GM18517 (cell line): Measurements from ENCODE around the gene MAGEB17.
"Not testable (repeated sequence)": the region's sequence is repeated elsewhere in the genome, so short reads cannot be mapped to it uniquely, and the experiment has no call there.

Experiments
- ATAC-seq: cut with Tn5 transposase; IDR thresholded peaks from one replicate; pipeline ENCODE4 v1.9.1; 2021; ENCODE audit warnings: mild to moderate bottlenecking, moderate library complexity; ENCODE audit not compliant: unreplicated experiment

Gene MAGEB17

DNA sequence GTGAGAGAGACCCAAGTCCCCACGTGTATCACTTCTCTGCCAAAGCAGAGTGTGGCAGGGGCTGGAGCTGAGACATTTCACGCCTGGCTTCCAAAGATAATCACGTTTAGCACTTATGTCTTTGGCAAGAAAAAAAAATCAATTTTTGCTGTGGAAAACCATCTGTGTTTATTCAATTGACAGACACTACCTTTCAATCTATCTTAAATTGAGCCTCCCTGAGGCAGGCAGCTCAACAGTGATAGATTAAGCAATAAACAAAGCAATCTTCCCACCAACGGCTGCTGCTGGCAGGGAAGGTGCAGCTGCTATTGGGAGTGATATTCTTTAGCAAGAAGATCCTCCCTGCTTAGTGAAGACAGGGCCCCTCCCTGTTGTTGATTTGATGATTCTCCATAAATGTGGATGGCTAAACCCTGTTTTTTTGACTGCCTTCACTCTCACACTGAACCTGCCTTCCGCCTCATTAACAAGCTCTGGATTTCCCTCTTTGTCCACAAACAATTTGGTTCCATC is 11.6 kb upstream of the MAGEB17 start:
- no peak for ATAC-seq

DNA sequence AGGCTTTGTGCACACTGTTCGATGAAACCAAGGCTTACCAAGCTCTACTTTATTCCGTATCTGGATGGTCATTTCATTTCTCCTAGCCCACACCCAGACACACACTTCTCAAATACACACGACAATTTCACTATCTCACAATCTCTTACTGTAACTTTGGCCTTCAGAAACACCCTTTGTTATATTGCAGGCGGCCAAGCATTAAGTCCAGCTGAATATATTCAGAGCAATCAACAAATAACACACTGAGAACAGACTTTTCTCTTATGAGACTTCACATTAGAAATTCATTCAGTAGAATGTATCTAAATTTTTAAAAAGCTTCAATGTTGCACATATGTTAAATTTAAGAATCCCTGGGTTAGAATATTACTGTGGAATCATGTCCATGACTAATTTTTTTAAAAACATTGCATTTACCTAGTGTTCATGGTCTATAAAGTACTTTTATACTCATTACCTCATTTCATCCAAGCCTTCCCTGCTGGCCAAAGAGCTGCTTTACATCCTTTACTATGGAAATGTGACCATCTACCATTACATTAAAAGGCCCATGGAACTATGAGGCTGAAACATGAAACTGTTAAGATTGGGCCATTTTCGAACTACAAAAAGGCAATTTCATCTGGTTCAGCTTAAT is 10.5 kb upstream of the MAGEB17 start:
- ATAC-seq, result no peak

DNA sequence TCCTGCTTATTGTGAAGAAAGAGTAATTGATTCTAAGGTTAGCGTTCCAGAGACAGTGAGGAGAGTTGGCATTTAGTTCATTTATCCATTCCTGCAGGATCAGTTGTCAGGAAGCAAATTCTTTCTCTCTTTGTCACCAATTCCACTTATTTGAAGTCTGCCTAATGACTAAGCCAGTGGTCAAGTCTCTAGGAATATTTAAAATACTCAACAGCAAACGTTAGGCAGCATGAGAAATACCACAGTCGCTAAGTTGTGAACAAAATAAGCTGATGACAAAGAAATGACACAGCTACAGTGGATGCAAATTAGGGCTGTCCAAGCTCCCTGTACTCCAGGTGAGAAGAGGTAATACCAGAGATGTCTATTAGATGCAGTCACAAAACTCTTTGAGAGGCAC is 6.6 kb upstream of the MAGEB17 start:
- ATAC-seq, result no peak

DNA sequence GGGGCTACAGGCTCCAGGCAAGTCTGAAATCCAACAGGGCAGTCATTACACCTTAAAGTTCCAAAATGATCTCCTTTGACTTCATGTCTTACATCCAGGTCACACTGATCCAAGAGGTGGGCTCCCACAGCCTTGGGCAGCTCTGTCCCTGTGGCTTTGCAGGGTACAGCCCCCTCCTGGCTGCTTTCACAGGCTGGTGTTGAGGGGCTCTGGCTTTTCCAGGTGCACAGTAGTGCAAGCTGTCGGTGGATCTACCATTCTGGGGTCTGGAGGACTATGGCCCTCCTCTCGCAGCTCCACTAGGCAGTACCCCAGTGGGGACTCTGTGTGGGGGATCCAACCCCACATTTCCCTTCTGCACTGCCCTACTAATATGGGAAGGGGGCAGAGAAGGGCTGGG is 6.1 kb upstream of the MAGEB17 start:
- ATAC-seq, result not testable (repeated sequence)

DNA sequence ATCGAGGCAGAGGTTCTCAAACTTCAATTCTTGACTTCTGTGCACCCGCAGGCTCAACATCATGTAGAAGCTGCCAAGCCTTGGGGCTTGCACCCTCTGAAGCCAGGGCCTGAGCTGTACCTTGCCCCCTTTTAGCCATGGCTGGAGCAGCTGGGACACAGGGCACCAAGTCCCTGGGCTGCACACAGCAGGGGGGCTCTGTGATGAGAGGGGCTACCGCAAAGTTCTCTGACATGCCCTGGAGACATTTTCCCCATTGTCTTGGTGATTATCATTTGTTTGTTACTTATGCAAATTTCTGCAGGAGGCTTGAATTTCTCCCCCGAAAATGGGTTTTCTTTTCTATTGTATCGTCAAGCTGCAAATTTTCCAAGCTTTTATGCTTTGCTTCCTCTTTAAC is 4.9 kb upstream of the MAGEB17 start:
- ATAC-seq, result no peak

DNA sequence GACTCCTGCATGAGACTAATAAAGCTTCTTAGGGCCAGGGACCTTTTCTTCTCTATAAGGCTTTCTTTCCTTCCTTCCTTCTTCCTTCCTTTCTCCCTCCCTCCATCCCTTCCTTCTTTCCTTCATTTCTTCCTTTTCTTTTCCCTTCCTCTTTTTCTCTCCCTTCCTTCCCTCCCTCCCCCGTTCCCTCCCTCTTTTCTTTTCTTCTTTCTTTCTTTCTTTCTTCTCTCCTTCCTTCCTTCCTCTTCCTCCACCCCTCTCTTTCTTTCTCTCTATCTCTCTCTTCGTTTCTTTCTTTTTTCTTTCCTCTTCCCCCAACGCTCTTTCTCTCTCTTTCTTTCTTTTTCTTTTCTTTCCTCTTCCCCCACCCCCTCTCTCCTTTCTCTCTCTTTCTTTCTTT is 2.5 kb upstream of the MAGEB17 start:
- no peak for ATAC-seq

DNA sequence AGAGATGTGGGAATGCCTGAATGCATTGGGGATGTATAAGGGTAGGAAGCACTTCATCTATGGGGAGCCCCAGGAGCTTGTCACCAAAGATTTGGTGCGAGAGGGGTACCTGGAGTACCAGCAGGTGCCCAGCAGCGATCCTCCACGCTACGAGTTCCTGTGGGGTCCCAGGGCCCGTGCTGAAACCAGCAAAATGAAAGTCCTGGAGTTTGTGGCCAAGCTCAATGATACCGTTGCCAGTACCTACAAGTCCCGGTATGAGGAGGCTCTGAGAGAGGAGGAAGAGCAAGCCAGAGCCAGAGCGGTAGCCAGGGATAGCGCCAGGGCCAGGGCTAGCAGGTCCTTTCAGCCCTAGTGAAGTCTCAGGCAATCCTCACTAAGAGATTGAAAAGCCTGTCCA is 3.8 kb downstream of the MAGEB17 start:
- ATAC-seq, result no peak

DNA sequence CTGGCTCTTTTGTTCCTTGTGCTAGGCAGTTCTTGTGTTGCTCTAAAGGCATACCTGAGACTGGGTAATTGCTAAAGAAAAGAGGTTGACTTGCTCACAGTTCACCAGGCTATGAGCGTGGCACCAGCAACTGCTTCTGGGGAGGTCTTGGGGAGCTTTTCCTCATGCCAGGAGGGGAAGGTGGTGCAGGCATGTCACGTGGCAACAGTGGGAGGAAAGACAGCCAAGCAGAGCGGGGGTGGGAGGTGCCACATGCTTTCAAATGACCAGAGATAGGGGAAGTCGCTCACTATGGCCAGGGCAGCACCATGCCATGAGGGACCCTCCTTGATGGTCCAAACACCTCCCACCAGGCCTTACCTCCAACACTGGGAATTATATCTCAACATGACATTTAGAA is 4.7 kb downstream of the MAGEB17 start:
- no peak for ATAC-seq

DNA sequence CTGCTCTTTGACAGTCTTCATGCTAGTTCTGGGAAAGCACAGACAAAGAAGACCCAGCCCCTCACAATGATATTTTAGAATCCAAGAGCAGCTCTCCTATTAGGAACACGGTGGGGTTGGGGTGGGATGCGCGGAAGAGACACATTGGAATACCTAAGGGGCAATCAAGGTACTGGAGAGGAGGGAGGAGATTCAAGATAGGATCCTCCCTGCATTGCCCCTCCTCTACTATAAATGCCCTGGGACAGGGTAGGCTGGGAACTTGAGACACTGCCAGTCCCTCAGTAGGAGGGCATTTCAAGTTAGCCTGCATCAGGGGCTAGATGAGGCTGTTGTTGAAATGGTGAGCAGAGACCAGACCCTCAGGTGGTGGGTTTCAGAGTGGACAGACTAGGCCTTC is 5.1 kb downstream of the MAGEB17 start:
- ATAC-seq, result no peak

DNA sequence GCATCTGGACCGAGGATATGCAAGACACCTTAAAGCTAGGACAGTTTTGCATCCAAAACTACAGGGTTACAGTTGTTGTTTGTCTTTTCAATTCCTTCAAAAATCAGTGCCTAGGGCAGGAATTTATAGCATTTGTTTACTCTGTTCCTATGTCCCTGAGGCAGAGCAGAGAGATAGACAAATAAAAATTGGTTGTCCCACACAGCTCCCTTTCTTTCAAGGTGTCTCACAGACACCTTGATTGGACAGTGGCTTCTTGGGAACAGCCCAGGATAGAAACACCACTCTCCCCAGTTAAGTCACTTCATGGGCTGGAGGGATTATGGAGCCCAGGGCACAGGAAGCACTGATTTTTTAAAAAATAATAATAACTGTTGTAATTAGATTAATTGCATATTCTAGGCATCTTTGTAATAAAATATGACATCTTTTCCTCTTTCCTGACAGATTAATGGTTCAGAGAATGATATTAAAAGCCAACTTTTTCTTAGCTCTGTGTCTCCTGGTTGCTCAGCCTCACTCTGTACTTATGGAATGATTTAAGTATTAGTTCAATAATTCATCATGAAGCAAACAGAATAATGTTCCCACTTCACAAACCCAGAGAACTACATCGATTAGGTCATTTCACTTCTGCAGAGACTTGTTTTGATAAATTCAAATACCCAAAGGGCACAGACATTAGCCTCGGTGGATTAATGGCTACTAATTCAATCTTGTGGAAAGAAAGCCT is 8.2 kb downstream of the MAGEB17 start:
- ATAC-seq, result no peak

DNA sequence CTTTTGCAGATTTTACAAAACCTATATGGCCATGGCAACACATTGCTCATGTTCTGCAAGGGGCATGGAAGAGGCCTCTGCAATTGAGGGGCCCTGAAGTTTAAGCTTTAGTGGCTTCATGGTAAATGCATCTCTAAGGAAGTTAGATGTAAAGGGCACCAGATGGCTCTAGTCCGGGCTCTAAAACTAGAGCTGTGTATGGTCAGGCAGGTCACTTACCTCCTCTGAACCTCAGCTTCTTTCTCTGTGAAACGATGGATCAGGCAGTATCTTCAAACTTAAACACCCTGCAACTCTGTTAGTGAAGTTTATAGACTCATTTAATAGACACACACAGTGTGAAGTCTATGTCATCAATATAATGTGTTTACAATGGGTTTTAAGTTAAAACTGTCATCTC is 10.0 kb downstream of the MAGEB17 start:
- ATAC-seq, result no peak

DNA sequence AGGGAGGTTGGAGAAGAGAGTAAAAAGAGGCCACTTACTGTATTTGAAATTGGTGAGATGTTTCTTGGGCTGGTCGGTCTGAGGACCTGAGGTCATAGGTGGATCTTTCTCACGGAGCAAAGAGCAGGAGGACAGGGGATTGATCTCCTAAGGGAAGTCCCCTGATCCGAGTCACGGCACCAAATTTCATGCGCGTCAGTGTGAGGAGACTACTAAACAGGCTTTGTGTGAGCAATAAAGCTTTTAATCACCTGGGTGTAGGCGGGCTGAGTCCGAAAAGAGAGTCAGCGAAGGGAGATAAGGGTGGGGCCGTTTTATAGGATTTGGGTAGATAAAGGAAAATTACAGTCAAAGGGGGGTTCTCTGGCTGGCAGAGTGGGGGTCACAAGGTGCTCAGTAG is 16.6 kb downstream of the MAGEB17 start:
- not testable (repeated sequence) for ATAC-seq

DNA sequence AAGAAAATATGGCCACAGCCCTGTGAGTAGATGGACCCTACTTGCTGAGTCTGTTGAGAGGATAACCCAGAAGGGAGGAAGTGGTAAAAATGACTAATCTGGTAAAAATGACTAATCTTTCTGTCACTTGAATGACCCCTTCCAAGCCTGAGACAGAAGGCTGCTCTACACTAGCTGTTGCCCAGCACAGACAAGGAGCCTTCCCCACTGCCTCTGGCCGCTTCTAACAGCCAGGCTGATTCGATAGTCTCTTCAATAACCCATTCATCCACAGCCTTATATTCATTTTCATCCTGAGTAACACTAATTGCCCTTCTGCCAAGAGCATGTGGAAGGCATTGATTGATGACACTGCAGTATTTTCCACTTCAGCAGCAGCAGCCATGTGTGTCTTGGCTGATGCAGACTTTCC is 18.4 kb downstream of the MAGEB17 start:
- peak; percentile 100 for ATAC-seq

DNA sequence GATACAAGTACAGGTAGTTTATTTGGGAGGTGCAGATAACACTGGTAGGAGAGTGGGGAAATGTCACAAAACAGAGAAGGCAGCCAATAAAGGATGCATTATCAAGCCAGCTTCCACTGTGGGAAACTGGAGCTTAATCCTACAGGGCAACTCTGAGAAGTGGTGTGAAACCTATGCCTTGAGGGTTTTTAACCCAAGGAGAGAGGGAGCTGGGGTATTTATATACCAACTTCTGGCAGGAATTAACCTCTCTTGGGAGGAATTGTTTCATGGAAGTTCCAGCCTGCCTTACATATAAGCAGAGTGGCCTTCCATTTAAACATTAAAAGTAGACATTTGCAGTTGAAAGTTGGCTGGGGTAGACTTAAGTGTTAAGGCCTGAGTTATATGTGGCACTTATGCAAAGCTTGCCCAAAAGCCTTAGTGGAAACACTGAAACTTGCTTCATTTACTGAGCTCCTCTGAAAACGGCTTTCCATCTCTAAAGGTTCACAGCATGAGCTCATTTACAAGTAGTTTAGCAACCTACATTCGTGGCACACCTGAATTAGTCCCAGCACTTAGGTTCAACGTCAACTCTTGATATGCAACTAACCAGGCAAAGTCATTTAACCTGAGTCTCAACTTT is 19.2 kb downstream of the MAGEB17 start:
- ATAC-seq, result no peak

DNA sequence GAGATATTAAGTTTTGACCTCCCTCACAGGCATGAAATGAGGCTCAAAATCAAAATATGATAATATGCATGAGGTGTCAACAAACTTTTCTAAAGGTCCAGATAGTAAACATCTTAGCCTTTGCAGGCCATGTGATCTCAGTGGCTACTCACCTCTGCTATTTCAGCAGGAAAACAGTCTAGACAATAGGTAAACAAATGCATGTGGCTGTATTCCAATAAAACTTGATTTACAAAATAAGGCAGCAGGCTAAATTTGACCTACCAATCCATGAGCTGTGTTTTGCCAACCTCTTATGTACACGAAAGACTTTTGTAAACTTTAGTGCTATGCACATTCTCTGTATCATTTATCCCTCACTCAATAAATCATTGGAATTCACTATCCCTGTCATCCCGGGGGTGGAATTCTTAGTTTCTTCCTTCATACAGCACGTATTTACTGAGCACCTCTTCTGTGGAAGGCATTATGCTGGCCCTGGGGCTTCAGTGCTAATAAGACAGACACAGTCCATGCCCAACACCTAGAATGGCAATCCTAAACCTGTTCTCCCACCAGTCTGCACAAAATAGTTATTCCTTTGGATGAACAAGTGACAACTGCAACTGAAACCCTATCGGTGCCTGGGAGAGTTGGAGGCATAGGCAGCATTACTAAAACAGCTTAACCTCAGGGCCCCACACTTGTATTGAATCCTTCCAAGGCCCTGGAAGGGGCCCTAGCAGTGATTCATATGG is 19.9 kb downstream of the MAGEB17 start:
- no peak for ATAC-seq

DNA sequence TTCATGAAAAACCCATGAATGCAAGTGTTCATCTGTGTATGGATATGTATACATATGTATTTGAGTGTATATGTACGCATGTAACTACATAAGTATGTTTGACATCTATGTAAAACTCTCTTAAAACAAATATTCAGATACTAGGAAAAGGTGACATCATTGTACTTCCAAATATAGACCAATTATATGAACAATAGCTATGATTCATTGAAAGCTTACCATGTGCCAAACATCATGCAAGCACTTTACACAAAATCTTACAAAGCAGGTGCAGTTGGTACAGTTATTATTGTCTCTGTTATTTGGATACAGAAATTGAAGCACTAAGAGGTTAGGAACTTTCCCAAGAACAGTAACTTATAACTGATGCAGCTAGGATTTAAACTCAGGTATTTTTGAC is 21.4 kb downstream of the MAGEB17 start:
- no peak for ATAC-seq

DNA sequence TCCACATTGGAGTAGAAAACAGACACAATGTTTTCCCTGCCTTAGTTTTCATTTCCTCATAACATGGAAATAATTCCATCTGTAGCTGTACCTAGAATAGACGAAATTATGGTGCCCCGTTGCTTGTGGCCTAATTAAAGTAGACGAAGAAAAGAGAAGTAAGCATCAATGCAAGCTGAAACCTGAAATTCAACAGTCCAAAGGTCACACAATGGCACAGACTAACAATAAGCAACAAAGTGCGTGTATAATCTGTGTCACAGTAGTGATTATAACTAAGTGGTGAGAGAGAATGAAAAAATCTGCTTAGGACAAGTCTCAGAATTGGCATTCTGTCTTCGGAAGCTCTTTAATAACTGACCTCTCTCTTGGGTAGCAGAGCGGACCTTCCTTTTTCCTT is 24.3 kb downstream of the MAGEB17 start:
- no peak for ATAC-seq

DNA sequence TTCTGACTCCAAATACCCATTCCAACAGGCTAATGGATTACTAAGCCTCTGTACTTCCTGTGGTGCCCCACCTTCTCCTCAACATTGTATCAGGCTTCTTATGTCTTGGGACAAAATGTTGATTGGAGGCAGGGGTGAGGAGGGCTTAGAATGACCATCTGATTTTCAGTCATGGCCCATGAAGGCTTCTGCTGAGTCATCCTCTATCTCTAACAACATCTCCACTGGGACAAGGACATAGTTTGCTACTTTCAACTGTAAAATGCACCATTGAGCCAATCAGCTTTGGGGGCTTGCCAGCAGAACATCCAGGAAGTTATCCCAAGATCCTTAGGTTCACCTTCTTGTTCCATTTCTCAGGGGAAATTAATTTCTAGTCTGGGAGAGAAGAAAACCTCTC is 29.5 kb downstream of the MAGEB17 start:
- no peak for ATAC-seq

DNA sequence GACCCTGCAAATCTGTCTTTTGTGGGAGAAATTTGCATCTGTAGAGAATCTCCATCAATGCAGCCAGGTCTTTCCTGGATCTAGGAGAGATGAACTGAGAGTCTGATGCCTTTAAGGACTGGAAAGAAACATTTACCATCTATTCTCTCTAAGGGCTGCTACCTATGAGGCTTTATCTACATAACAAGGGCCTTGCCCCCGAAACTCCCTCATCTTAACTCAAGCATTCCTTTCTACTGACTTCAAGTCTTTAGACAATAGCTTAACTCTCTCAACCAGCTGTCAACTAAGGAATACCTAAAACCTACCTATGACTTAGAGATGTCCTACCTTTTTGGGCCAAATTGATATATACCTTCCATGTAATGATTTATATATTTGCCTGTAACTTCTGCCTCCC is 32.1 kb downstream of the MAGEB17 start:
- ATAC-seq, result no peak

DNA sequence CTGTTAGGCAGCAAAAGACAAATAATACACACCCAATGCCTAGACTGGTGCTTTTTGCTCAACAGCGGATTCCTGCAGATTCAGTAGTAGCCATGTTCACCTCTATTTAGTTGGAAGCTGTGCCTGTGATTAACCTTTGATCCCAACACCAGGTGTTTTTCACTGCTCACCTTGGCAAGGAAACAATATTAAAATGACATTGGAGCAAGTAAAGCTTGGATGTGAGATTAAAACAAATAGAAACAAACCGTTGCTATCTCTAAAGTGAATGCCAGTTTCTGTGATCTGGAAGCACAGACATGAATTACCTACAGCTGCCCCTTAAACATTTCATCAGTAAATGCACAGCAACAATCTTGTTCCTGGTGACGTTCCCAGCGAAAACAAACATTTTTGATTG is 35.7 kb downstream of the MAGEB17 start:
- ATAC-seq, result no peak

DNA sequence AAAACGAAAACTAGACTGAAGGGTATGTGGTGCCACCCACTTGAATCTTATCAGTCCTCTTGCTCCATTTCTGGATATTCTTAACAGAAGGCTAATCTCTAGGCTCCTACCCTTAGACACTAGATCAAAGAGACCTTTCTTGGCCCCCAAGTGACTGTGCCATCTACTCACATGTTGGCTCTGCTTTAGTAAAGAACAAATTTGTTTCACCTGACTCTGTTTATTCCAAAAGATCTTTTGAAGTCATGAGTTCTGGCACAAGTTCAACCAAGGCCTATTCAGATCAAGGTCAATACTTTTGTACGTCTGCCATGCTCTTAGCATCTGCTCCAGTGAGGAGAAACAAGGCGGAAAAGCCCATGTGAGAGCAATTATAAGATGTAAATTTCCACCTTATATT is 37.3 kb downstream of the MAGEB17 start:
- ATAC-seq, result no peak
